Measurements from ENCODE around the gene CLPTM1L. TPM values are rescaled to one million over a fixed set of nuclear protein-coding genes. Genes with fewer than 3 reads are reported as not detected.
"Not testable (repeated sequence)": the region's sequence is repeated elsewhere in the genome, so short reads cannot be mapped to it uniquely, and the experiment has no call there.

CLPTM1L gene
- total RNA-seq, 4 donors from 2014 or later, result 149 to 215 (median 179) TPM

DNA sequence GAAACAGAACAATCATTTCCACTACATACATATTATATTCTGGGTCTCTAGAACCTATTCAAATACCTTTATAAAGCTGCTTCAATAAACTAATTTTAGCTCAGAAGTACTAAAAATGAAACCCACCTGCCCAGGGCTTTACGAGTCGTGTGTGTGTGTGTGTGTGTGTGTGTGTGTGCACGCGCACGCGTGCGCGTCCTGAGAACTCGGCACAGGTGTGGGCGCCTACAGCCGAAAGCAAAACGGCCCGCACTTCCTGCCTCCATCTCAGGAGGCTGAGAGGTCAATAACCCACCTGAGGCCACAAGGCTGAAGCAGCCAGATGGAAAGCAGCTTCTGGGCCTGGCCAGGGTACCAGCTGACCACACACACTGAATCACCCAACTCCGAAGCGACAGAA lies 3.0 kb downstream of the CLPTM1L start:
- WGBS, 2 donors, result 92 to 96% methylated on average over 15 of the region's 15 CpGs
- no peak for TF ChIP-seq POLR2A (IDR thresholded peaks at IDR 0.05)
- TF ChIP-seq, protein P1, sequence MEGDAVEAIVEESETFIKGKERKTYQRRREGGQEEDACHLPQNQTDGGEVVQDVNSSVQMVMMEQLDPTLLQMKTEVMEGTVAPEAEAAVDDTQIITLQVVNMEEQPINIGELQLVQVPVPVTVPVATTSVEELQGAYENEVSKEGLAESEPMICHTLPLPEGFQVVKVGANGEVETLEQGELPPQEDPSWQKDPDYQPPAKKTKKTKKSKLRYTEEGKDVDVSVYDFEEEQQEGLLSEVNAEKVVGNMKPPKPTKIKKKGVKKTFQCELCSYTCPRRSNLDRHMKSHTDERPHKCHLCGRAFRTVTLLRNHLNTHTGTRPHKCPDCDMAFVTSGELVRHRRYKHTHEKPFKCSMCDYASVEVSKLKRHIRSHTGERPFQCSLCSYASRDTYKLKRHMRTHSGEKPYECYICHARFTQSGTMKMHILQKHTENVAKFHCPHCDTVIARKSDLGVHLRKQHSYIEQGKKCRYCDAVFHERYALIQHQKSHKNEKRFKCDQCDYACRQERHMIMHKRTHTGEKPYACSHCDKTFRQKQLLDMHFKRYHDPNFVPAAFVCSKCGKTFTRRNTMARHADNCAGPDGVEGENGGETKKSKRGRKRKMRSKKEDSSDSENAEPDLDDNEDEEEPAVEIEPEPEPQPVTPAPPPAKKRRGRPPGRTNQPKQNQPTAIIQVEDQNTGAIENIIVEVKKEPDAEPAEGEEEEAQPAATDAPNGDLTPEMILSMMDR (IDR thresholded peaks at IDR 0.05), result no peak
- Histone ChIP-seq H3K4me1 (peaks cover 25% of the 10 kb centered on the region in 2 donors), H3K36me3 (peaks cover 48 to 50% of the 10 kb centered on the region in 2 donors), H3K4me3 (replicated peaks in 1 of 3) (no peak overlapping the region), H3K9me3 (no peaks in the 10 kb centered on the region), H3K27me3 (no peaks in the 10 kb centered on the region), H3K27ac (no peak overlapping the region)
- intact Hi-C loops (cut with DNase I), result loop anchor here (10.0 kb wide), 1 partner anchor 453 kb away; the partner anchor contains the start of gene MRPL36
- peak in 1 of 2 donors; percentile 1 for DNase-seq

DNA sequence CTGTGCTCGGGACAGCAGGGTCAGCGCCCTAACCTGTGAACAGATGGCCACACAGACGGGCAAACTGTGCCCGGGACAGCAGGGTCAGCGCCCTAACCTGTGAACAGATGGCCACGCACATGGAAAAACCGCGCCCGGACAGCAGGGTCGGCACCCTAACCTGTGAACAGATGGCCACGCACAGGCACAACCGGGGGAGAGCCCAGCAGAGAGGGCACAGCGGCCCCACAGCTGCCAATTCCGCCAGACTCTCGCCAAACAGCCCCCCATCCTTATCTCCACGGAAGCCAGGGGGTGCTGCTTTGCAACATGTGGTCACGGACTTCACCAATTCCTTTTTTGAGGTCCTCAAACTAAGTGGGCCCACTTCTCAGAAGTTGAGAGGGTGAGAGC lies 5.1 kb downstream of the CLPTM1L start:
- Histone ChIP-seq H3K36me3 (peaks cover 67 to 70% of the 10 kb centered on the region in 2 donors), H3K4me1 (peaks cover 17 to 18% of the 10 kb centered on the region in 2 donors)
- H3K4me3 ChIP-seq (replicated peaks in 1 of 3); H3K9me3 ChIP-seq; DNase-seq; H3K27ac ChIP-seq; H3K27me3 ChIP-seq: not testable (repeated sequence)
- WGBS, 2 donors, result 90 to 91% methylated on average over 2 to 15 of the region's 17 CpGs
- intact Hi-C loops (cut with DNase I), result loop anchor here (10.0 kb wide), 1 partner anchor 455 kb away; the partner anchor contains the start of gene MRPL36

DNA sequence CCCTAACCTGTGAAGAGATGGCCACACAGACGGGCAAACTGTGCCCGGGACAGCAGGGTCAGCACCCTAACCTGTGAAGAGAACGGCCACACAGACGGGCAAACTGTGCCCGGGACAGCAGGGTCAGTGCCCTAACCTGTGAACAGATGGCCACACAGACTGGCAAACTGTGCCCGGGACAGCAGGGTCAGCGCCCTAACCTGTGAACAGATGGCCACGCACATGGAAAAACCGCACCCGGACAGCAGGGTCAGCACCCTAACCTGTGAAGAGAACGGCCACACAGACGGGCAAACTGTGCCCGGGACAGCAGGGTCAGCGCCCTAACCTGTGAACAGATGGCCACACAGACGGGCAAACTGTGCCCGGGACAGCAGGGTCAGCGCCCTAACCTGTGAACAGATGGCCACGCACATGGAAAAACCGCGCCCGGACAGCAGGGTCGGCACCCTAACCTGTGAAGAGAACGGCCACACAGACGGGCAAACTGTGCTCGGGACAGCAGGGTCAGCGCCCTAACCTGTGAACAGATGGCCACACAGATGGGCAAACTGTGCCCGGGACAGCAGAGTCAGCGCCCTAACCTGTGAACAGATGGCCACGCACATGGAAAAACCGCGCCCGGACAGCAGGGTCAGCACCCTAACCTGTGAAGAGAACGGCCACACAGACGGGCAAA lies 5.6 kb downstream of the CLPTM1L start:
- peaks cover 72 to 76% of the 10 kb centered on the region in 2 donors for H3K36me3 ChIP-seq
- 96% methylated on average over 19 of the region's 34 CpGs; no CpG with 5 or more reads in 1 of the 2 donors for WGBS, 2 donors

DNA sequence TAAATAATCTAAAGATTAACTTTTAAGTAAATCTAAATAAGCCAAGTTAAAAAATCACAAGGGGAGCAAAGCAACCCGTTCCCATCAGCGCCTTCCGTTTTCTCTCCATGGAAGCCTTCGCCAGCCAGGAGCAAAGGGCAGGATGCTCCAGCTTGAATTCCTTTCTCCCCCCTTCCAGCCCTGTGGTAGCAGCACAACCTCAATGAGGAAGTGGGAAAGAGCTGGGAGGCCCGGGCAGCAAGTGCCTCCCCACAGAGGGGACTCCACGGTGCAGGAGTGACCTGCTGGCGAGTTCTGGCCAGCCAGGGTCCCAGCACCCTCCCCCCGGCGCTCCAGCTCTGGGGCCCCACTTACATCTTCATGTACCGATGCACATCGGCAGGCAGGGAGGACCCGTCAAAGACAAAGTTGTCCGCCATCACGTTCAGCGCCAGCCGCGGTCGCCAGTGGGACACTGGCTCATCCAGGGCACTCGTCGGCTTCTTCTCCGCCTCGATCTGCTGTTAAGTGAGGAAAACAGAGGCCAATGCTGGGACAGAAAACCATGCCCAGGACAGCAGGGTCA lies 6.3 kb downstream of the CLPTM1L start:
- Histone ChIP-seq H3K4me3 (replicated peaks in 1 of 3) (no peak overlapping the region), H3K9me3 (no peaks in the 10 kb centered on the region), H3K4me1 (peaks cover 11% of the 10 kb centered on the region in 2 donors), H3K36me3 (peaks cover 79 to 83% of the 10 kb centered on the region in 2 donors), H3K27ac (no peak overlapping the region), H3K27me3 (no peaks in the 10 kb centered on the region)
- DNase-seq, result no peak
- intact Hi-C loops (cut with DNase I), result no loop called here
- TF ChIP-seq POLR2A (IDR thresholded peaks at IDR 0.05), result no peak
- TF ChIP-seq, protein P1 (IDR thresholded peaks at IDR 0.05), result no peak
- 94 to 96% methylated on average over 12 to 22 of the region's 22 CpGs for WGBS, 2 donors

More for the DNA sequence above, 5.6 kb downstream of the CLPTM1L start:
- H3K4me3 ChIP-seq (replicated peaks in 1 of 3); H3K27me3 ChIP-seq; H3K27ac ChIP-seq; DNase-seq; intact Hi-C loops (cut with DNase I); H3K9me3 ChIP-seq: not testable (repeated sequence)
- peaks cover 17 to 18% of the 10 kb centered on the region in 2 donors for H3K4me1 ChIP-seq

DNA sequence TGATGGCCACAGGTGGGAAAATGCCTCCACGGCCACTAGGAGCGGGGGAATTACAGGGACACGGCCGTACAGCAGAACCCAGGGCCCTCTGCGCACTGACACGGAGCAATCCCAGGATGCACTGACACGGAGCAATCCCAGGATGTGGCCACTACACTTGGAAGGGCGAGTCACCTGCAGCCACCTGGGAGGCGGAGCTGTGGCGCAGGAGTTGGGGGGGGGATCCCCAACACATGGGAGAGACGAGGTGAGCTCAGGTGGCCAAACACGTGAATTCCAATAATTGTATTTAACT lies 6.8 kb downstream of the CLPTM1L start:
- 87 to 94% methylated on average over 11 to 12 of the region's 12 CpGs for WGBS, 2 donors
- intact Hi-C loops (cut with DNase I), result no loop called here
- H3K36me3 ChIP-seq, result peaks cover 84 to 86% of the 10 kb centered on the region in 2 donors

More for the DNA sequence above, 6.8 kb downstream of the CLPTM1L start:
- TF ChIP-seq, protein P1 (IDR thresholded peaks at IDR 0.05), result no peak
- no peak for TF ChIP-seq POLR2A (IDR thresholded peaks at IDR 0.05)
- Histone ChIP-seq H3K4me3 (replicated peaks in 1 of 3) (no peak overlapping the region), H3K27ac (no peak overlapping the region), H3K4me1 (peaks cover 7% of the 10 kb centered on the region in 2 donors), H3K27me3 (no peaks in the 10 kb centered on the region), H3K9me3 (no peaks in the 10 kb centered on the region)
- no peak for DNase-seq
